ENCODE results near the gene KLK15.

The KLK15 gene

GRCh38 chr19:50833117-50833801, at the start of gene KLK15:
Gene KLK15, minus strand, starts transcription at chr19:50833574. Its CDS starts 2,082 bp downstream, at chr19:50831492.
- no peak for DNase-seq (ENCODE audit: low read depth)
- H3K4me3 ChIP-seq (ENCODE audit: low read length), result no peak within 1 kb of the TSS
- no peak for TF ChIP-seq CTCF (conservative IDR thresholded peaks at IDR 0.05; ENCODE audit: low read length)

GRCh38 chr19:50882188-50882587, 48.8 kb upstream of the KLK15 start:
- TF ChIP-seq CTCF (conservative IDR thresholded peaks at IDR 0.05; ENCODE audit: low read length), result no peak
- DNase-seq (ENCODE audit: low read depth), result no peak
- no peak overlapping the region for H3K4me3 ChIP-seq (ENCODE audit: low read length)

- TF ChIP-seq CTCF (conservative IDR thresholded peaks at IDR 0.05; ENCODE audit: low read length), result no peak
- H3K4me3 ChIP-seq (ENCODE audit: low read length), result no peak overlapping the region
- no peak for DNase-seq (ENCODE audit: low read depth)
Measured at GRCh38 chr19:50880241-50880640, 46.9 kb upstream of the KLK15 start.

- no peak overlapping the region for H3K4me3 ChIP-seq (ENCODE audit: low read length)
- no peak for DNase-seq (ENCODE audit: low read depth)
- no peak for TF ChIP-seq CTCF (conservative IDR thresholded peaks at IDR 0.05; ENCODE audit: low read length)
Measured at GRCh38 chr19:50878851-50879250, 45.5 kb upstream of the KLK15 start.

- H3K4me3 ChIP-seq (ENCODE audit: low read length), result no peak overlapping the region
- no peak for TF ChIP-seq CTCF (conservative IDR thresholded peaks at IDR 0.05; ENCODE audit: low read length)
- no peak for DNase-seq (ENCODE audit: low read depth)
Measured at GRCh38 chr19:50877338-50877737, 44.0 kb upstream of the KLK15 start.

- no peak overlapping the region for H3K4me3 ChIP-seq (ENCODE audit: low read length)
- TF ChIP-seq CTCF (conservative IDR thresholded peaks at IDR 0.05; ENCODE audit: low read length), result no peak
- no peak for DNase-seq (ENCODE audit: low read depth)
Measured at GRCh38 chr19:50876456-50876855, 43.1 kb upstream of the KLK15 start.

GRCh38 chr19:50875795-50876422, 42.5 kb upstream of the KLK15 start:
- no peak overlapping the region for H3K4me3 ChIP-seq (ENCODE audit: low read length)
- TF ChIP-seq CTCF (conservative IDR thresholded peaks at IDR 0.05; ENCODE audit: low read length), result no peak
- DNase-seq (ENCODE audit: low read depth), result no peak

All from AG10803 (cell line).